Stimulated activated CD8-positive, alpha-beta memory T cell treated with anti-CD3 and anti-CD28 coated beads, Interleukin-4, amount 100 ng/mL, for 4 hours (primary cell): ENCODE data around the gene CRYBB3.
"Not testable (repeated sequence)": the region's sequence is repeated elsewhere in the genome, so short reads cannot be mapped to it uniquely, and the experiment has no call there.

Experiments used
- DNase-seq, 2 donors: peaks; one replicate each; pipeline ENCODE4 v3.0.0-alpha.2; 2020; ENCODE audit warnings: low read depth in 2 of 2, low spot score in 1 of 2

The CRYBB3 gene

GRCh38 chr22:25238058-25238457 lies 38.4 kb downstream of the CRYBB3 start:
- DNase-seq, result not testable (repeated sequence)

GRCh38 chr22:25255169-25255568 lies 55.5 kb downstream of the CRYBB3 start:
- not testable (repeated sequence) for DNase-seq
